GM23338 (cell line): ENCODE measurements around the gene RAMP3. TPM values are rescaled to one million over a fixed set of nuclear protein-coding genes. Genes with fewer than 3 reads are reported as not detected.

Experiments used
- ATAC-seq: fragments of 200-7000 bp; cut with Tn5 transposase; 3 replicates; pipeline ENCODE4 v1.9.1; 2020
- DNase-seq: peaks from one replicate; pipeline ENCODE4 v3.0.0-alpha.2; 2015; ENCODE audit warnings: low spot score
- H2AFZ ChIP-seq: fragments of 200-600 bp; sonication (generic); 2 replicates; pipeline ENCODE4 v1.8.0; 2016; ENCODE audit warnings: antibody characterized with exemption, mild to moderate bottlenecking, moderate library complexity
- H3F3A ChIP-seq: fragments of 200-600 bp; sonication (generic); replicated peaks from 2 replicates; pipeline ENCODE4 v1.8.0; 2017; ENCODE audit warnings: antibody characterized with exemption, mixed run types, low read depth
- H3K27ac ChIP-seq: fragments of 200-600 bp; sonication (generic); 2 replicates; pipeline ENCODE4 v1.6.1; 2016; ENCODE audit warnings: low read depth
- H3K27me3 ChIP-seq: fragments of 200-600 bp; sonication (generic); 2 replicates; pipeline ENCODE4 v1.8.0; 2016; ENCODE audit warnings: mild to moderate bottlenecking, mixed run types, moderate library complexity; ENCODE audit not compliant: insufficient read depth
- H3K36me3 ChIP-seq: fragments of 200-600 bp; sonication (generic); 2 replicates; pipeline ENCODE4 v1.8.0; 2016; ENCODE audit warnings: mild to moderate bottlenecking; ENCODE audit not compliant: insufficient read depth
- H3K4me1 ChIP-seq: fragments of 200-600 bp; sonication (generic); 2 replicates; pipeline ENCODE4 v1.8.0; 2016; ENCODE audit warnings: mild to moderate bottlenecking, moderate library complexity; ENCODE audit not compliant: insufficient read depth
- H3K4me2 ChIP-seq: fragments of 200-600 bp; sonication (generic); 2 replicates; pipeline ENCODE4 v1.7.1; 2017; ENCODE audit warnings: mixed run types
- H3K4me3 ChIP-seq: fragments of 200-600 bp; sonication (generic); 2 replicates; pipeline ENCODE4 v1.6.1; 2016; ENCODE audit warnings: mixed run types
- H3K79me2 ChIP-seq: fragments of 200-600 bp; sonication (generic); replicated peaks from 2 replicates; pipeline ENCODE4 v1.8.0; 2017; ENCODE audit warnings: mild to moderate bottlenecking; ENCODE audit not compliant: insufficient read depth
- H3K9me2 ChIP-seq: fragments of 200-600 bp; sonication (generic); 2 replicates; pipeline ENCODE4 v1.8.0; 2017; ENCODE audit not compliant: insufficient read depth
- H4K20me1 ChIP-seq: fragments of 200-600 bp; sonication (generic); replicated peaks from 2 replicates; pipeline ENCODE4 v1.8.0; 2017; ENCODE audit warnings: mild to moderate bottlenecking; ENCODE audit not compliant: insufficient read depth
- H3K27ac Mint-ChIP-seq: 2 replicates; pipeline ENCODE4 v1.8.0; 2020; ENCODE audit warnings: inconsistent platforms, mild to moderate bottlenecking, moderate library complexity, mixed read lengths
- H3K27me3 Mint-ChIP-seq: 3 replicates; pipeline ENCODE4 v1.8.0; 2022; ENCODE audit warnings: low read depth, mild to moderate bottlenecking, moderate library complexity, mixed read lengths, inconsistent platforms; ENCODE audit not compliant: insufficient read depth, poor library complexity
- H3K36me3 Mint-ChIP-seq: 3 replicates; pipeline ENCODE4 v1.8.0; 2021; ENCODE audit warnings: low read depth, mild to moderate bottlenecking, inconsistent platforms, moderate library complexity, mixed read lengths
- H3K4me1 Mint-ChIP-seq: 3 replicates; pipeline ENCODE4 v1.8.0; 2020; ENCODE audit warnings: mild to moderate bottlenecking, inconsistent platforms, mixed read lengths
- H3K4me3 Mint-ChIP-seq: 3 replicates; pipeline ENCODE4 v1.8.0; 2021; ENCODE audit warnings: moderate library complexity, mild to moderate bottlenecking, inconsistent platforms, mixed read lengths
- H3K9me3 Mint-ChIP-seq: 3 replicates; pipeline ENCODE4 v1.8.0; 2020; ENCODE audit warnings: moderate library complexity, mild to moderate bottlenecking, inconsistent platforms, mixed read lengths
- CREB1 ChIP-seq: fragments of 250-450 bp; sonication (Bioruptor Pico); IDR thresholded peaks from 2 replicates; pipeline ENCODE4 v1.5.0; 2020; ENCODE audit warnings: low read depth, mild to moderate bottlenecking, moderate library complexity
- EZH2 ChIP-seq: fragments of 200-600 bp; sonication (generic); IDR thresholded peaks from one replicate; pipeline ENCODE4 v1.8.0; 2017; ENCODE audit warnings: antibody characterized with exemption, mild to moderate bottlenecking, low read depth; ENCODE audit not compliant: unreplicated experiment
- EZH2phosphoT487 ChIP-seq: fragments of 200-600 bp; sonication (generic); IDR thresholded peaks from one replicate; pipeline ENCODE4 v1.8.1; 2018; ENCODE audit warnings: antibody characterized with exemption; ENCODE audit not compliant: unreplicated experiment
- JUNB ChIP-seq: IDR thresholded peaks from one replicate; pipeline ENCODE4 v1.6.1; 2016; ENCODE audit warnings: antibody characterized with exemption; ENCODE audit not compliant: unreplicated experiment
- NANOG ChIP-seq: IDR thresholded peaks from 2 replicates; pipeline ENCODE4 v1.6.1; 2016; ENCODE audit warnings: antibody characterized with exemption, borderline replicate concordance
- POLR2AphosphoS5 ChIP-seq: IDR thresholded peaks from 2 replicates; pipeline ENCODE4 v1.6.1; 2016; ENCODE audit warnings: antibody characterized with exemption, low read depth
- STAT1 ChIP-seq: IDR thresholded peaks from one replicate; pipeline ENCODE4 v1.6.1; 2016; ENCODE audit warnings: antibody characterized with exemption; ENCODE audit not compliant: unreplicated experiment
- ZNF114 ChIP-seq: fragments of 250-450 bp; sonication (Bioruptor Pico); IDR thresholded peaks from 2 replicates; pipeline ENCODE4 v1.5.0; 2020; ENCODE audit warnings: mild to moderate bottlenecking, moderate library complexity
- ZNF331 ChIP-seq: fragments of 250-450 bp; sonication (Bioruptor Pico); IDR thresholded peaks from 2 replicates; pipeline ENCODE4 v1.5.0; 2020; ENCODE audit warnings: low read depth, mild to moderate bottlenecking, moderate library complexity
- polyA plus RNA-seq: library from polyadenylated mRNA; unstranded; fragments of >200 nt; fragmentation: Nextera tagmentation; extraction: Ambion mirVana; gene quantifications from 2 replicates; pipeline ENCODE4 v1.2.1, GENCODE V29; 2016
- total RNA-seq: library from RNA; depleted of rRNA; stranded (reverse); fragments of >200 nt; shearing (Covaris generic); gene quantifications from 2 replicates; pipeline ENCODE4 v1.2.3, GENCODE V29; 2014
- TF ChIP-seq, protein P1 (sequence below): IDR thresholded peaks from one replicate; pipeline ENCODE4 v1.6.1; 2018; ENCODE audit warnings: antibody characterized with exemption; ENCODE audit not compliant: unreplicated experiment
- TF ChIP-seq, protein P2 (sequence below), 2 experiments: fragments of 200-600 bp in 1 of 2; sonication (generic) in 1 of 2; conservative IDR thresholded peaks; 2 replicates each; pipeline versions ENCODE4 v1.5.1 to v1.6.1; 2016 to 2017; ENCODE audit warnings: antibody characterized with exemption in 2 of 2, low read depth in 2 of 2, mild to moderate bottlenecking in 2 of 2, moderate library complexity in 1 of 2
- TF ChIP-seq, protein P3 (sequence below): fragments of 250-450 bp; sonication (Bioruptor Pico); IDR thresholded peaks from 2 replicates; pipeline ENCODE4 v1.5.0; 2020; ENCODE audit warnings: mild to moderate bottlenecking, moderate library complexity
- TF ChIP-seq, protein P4 (sequence below): IDR thresholded peaks from 2 replicates; pipeline ENCODE4 v1.6.1; 2016; ENCODE audit warnings: antibody characterized with exemption

RAMP3 gene
- total and polyA plus RNA-seq, 2 experiments from 2014 or later: 1.1 to 4.6 TPM

DNA sequence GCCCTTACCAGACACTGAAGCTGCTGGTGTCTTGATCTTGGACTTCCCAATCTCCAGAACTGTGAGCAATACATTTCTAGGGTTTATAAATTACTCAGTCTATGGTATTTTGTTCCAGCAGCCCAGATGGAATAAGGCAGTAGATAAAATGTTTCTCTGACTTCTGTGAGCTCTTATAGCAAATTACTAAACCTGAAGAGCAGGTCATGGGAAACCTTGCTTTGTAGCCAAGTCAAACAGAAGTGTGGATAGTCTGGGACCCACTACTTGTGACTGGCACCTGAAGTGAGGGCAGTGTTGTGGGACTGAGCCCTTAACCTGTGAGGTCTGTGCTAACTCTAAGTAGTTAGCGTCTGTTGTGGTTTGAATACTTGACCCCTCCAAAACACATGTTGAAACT, 41.5 kb upstream of the RAMP3 start:
- DNase-seq: no peak
- peaks cover 3% of the 10 kb centered on the region; the same call in 1 of the 2 replicates for H3K27me3 ChIP-seq
- H3K9me2 ChIP-seq: no peaks in the 10 kb centered on the region
- Mint-ChIP-seq H3K9me3 (no peaks in the 10 kb centered on the region; the same call in 1 of the 3 replicates), H3K36me3 (no peaks in the 10 kb centered on the region; the same call in 2 of the 3 replicates), H3K4me1 (peaks cover 5% of the 10 kb centered on the region; the same call in 2 of the 3 replicates), H3K27me3 (peaks cover 6% of the 10 kb centered on the region), H3K27ac (no peak overlapping the region), H3K4me3 (no peak overlapping the region)
- no peak overlapping the region for H3K27ac ChIP-seq
- 0 out of 2 replicates have a peak, but pooled peaks cover 6% of the 10 kb centered on the region for H3F3A ChIP-seq
- no peak overlapping the region for H2AFZ ChIP-seq
- TF ChIP-seq EZH2 (no peak), STAT1 (no peak), EZH2phosphoT487 (no peak), JUNB (no peak), POLR2AphosphoS5 (no peak), NANOG (no peak), CREB1 (no peak), ZNF114 (no peak), ZNF331 (CRISPR knock-in tag) (no peak)
- TF ChIP-seq, protein P1, sequence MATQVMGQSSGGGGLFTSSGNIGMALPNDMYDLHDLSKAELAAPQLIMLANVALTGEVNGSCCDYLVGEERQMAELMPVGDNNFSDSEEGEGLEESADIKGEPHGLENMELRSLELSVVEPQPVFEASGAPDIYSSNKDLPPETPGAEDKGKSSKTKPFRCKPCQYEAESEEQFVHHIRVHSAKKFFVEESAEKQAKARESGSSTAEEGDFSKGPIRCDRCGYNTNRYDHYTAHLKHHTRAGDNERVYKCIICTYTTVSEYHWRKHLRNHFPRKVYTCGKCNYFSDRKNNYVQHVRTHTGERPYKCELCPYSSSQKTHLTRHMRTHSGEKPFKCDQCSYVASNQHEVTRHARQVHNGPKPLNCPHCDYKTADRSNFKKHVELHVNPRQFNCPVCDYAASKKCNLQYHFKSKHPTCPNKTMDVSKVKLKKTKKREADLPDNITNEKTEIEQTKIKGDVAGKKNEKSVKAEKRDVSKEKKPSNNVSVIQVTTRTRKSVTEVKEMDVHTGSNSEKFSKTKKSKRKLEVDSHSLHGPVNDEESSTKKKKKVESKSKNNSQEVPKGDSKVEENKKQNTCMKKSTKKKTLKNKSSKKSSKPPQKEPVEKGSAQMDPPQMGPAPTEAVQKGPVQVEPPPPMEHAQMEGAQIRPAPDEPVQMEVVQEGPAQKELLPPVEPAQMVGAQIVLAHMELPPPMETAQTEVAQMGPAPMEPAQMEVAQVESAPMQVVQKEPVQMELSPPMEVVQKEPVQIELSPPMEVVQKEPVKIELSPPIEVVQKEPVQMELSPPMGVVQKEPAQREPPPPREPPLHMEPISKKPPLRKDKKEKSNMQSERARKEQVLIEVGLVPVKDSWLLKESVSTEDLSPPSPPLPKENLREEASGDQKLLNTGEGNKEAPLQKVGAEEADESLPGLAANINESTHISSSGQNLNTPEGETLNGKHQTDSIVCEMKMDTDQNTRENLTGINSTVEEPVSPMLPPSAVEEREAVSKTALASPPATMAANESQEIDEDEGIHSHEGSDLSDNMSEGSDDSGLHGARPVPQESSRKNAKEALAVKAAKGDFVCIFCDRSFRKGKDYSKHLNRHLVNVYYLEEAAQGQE: no peak
- TF ChIP-seq, protein P2, sequence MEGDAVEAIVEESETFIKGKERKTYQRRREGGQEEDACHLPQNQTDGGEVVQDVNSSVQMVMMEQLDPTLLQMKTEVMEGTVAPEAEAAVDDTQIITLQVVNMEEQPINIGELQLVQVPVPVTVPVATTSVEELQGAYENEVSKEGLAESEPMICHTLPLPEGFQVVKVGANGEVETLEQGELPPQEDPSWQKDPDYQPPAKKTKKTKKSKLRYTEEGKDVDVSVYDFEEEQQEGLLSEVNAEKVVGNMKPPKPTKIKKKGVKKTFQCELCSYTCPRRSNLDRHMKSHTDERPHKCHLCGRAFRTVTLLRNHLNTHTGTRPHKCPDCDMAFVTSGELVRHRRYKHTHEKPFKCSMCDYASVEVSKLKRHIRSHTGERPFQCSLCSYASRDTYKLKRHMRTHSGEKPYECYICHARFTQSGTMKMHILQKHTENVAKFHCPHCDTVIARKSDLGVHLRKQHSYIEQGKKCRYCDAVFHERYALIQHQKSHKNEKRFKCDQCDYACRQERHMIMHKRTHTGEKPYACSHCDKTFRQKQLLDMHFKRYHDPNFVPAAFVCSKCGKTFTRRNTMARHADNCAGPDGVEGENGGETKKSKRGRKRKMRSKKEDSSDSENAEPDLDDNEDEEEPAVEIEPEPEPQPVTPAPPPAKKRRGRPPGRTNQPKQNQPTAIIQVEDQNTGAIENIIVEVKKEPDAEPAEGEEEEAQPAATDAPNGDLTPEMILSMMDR (conservative IDR thresholded peaks at IDR 0.05; ENCODE audit: low read depth in 2 of 2): no peak
- TF ChIP-seq, protein P3, sequence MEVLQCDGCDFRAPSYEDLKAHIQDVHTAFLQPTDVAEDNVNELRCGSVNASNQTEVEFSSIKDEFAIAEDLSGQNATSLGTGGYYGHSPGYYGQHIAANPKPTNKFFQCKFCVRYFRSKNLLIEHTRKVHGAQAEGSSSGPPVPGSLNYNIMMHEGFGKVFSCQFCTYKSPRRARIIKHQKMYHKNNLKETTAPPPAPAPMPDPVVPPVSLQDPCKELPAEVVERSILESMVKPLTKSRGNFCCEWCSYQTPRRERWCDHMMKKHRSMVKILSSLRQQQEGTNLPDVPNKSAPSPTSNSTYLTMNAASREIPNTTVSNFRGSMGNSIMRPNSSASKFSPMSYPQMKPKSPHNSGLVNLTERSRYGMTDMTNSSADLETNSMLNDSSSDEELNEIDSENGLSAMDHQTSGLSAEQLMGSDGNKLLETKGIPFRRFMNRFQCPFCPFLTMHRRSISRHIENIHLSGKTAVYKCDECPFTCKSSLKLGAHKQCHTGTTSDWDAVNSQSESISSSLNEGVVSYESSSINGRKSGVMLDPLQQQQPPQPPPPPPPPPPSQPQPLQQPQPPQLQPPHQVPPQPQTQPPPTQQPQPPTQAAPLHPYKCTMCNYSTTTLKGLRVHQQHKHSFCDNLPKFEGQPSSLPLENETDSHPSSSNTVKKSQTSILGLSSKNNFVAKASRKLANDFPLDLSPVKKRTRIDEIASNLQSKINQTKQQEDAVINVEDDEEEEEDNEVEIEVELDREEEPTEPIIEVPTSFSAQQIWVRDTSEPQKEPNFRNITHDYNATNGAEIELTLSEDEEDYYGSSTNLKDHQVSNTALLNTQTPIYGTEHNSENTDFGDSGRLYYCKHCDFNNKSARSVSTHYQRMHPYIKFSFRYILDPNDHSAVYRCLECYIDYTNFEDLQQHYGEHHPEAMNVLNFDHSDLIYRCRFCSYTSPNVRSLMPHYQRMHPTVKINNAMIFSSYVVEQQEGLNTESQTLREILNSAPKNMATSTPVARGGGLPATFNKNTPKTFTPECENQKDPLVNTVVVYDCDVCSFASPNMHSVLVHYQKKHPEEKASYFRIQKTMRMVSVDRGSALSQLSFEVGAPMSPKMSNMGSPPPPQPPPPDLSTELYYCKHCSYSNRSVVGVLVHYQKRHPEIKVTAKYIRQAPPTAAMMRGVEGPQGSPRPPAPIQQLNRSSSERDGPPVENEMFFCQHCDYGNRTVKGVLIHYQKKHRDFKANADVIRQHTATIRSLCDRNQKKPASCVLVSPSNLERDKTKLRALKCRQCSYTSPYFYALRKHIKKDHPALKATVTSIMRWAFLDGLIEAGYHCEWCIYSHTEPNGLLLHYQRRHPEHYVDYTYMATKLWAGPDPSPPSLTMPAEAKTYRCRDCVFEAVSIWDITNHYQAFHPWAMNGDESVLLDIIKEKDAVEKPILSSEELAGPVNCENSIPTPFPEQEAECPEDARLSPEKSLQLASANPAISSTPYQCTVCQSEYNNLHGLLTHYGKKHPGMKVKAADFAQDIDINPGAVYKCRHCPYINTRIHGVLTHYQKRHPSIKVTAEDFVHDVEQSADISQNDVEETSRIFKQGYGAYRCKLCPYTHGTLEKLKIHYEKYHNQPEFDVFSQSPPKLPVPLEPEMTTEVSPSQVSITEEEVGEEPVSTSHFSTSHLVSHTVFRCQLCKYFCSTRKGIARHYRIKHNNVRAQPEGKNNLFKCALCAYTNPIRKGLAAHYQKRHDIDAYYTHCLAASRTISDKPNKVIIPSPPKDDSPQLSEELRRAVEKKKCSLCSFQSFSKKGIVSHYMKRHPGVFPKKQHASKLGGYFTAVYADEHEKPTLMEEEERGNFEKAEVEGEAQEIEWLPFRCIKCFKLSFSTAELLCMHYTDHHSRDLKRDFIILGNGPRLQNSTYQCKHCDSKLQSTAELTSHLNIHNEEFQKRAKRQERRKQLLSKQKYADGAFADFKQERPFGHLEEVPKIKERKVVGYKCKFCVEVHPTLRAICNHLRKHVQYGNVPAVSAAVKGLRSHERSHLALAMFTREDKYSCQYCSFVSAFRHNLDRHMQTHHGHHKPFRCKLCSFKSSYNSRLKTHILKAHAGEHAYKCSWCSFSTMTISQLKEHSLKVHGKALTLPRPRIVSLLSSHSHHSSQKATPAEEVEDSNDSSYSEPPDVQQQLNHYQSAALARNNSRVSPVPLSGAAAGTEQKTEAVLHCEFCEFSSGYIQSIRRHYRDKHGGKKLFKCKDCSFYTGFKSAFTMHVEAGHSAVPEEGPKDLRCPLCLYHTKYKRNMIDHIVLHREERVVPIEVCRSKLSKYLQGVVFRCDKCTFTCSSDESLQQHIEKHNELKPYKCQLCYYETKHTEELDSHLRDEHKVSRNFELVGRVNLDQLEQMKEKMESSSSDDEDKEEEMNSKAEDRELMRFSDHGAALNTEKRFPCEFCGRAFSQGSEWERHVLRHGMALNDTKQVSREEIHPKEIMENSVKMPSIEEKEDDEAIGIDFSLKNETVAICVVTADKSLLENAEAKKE (CRISPR knock-in tag): no peak
- TF ChIP-seq, protein P4, sequence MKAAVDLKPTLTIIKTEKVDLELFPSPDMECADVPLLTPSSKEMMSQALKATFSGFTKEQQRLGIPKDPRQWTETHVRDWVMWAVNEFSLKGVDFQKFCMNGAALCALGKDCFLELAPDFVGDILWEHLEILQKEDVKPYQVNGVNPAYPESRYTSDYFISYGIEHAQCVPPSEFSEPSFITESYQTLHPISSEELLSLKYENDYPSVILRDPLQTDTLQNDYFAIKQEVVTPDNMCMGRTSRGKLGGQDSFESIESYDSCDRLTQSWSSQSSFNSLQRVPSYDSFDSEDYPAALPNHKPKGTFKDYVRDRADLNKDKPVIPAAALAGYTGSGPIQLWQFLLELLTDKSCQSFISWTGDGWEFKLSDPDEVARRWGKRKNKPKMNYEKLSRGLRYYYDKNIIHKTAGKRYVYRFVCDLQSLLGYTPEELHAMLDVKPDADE: no peak
- H3K36me3 ChIP-seq: no peaks in the 10 kb centered on the region
- no peak overlapping the region for H3K4me3 ChIP-seq
- H3K4me2 ChIP-seq: no peak overlapping the region
- no peak for ATAC-seq
- peaks cover 3% of the 10 kb centered on the region for H3K79me2 ChIP-seq
- no peaks in the 10 kb centered on the region for H4K20me1 ChIP-seq
- no peaks in the 10 kb centered on the region; the same call in 1 of the 2 replicates for H3K4me1 ChIP-seq
